Peyer's patch (tissue), 4 donors: ENCODE results near the gene ZNF710. TPM values are rescaled to one million over a fixed set of nuclear protein-coding genes. Genes with fewer than 3 reads are reported as not detected.
A peak's percentile ranks its signal among the peaks of the same experiment; 100 is the strongest.
"Not testable (repeated sequence)": the region's sequence is repeated elsewhere in the genome, so short reads cannot be mapped to it uniquely, and the experiment has no call there.

Experiments
- DNase-seq, 3 donors: peaks; one replicate each; pipeline ENCODE4 v3.0.0-alpha.2; 2017 to 2019
- H3K27ac ChIP-seq, 4 donors: fragments of 200-600 bp; sonication (generic); one replicate each; pipeline ENCODE4 v1.5.1; 2016 to 2019
- H3K27me3 ChIP-seq, 2 donors: fragments of 200-600 bp; sonication (generic); one replicate each; pipeline ENCODE4 v1.5.1; 2019
- H3K36me3 ChIP-seq, 3 donors: fragments of 200-600 bp; sonication (generic); one replicate each; pipeline ENCODE4 v1.5.1; 2016 to 2019
- H3K4me1 ChIP-seq, 4 donors: fragments of 200-600 bp; sonication (generic); one replicate each; pipeline ENCODE4 v1.5.1; 2016 to 2019
- H3K4me3 ChIP-seq, 4 donors: fragments of 200-600 bp; sonication (generic); 1 replicate in 3 of 4; 2 replicates in 1 of 4; pipeline ENCODE4 v1.5.1; 2016 to 2019; ENCODE audit warnings: mild to moderate bottlenecking in 1 of 4
- H3K9me3 ChIP-seq, 4 donors: fragments of 200-600 bp; sonication (generic); one replicate each; pipeline ENCODE4 v1.5.1; 2016 to 2019; ENCODE audit warnings: mild to moderate bottlenecking in 1 of 4
- POLR2A ChIP-seq, 2 donors: fragments of 450-650 bp; IDR thresholded peaks; one replicate each; pipeline ENCODE4 v1.5.1; 2017; ENCODE audit warnings: antibody characterized with exemption in 2 of 2, mild to moderate bottlenecking in 2 of 2, moderate library complexity in 2 of 2
- total RNA-seq, 4 donors: library from RNA; depleted of rRNA; stranded (reverse); fragments of >200 nt; gene quantifications; one replicate each; pipeline ENCODE4 v1.1.0, GENCODE V29; 2016
- TF ChIP-seq, protein P1 (sequence below), 6 experiments: fragments of 450-650 bp in 4 of 6; fragments of 200-600 bp in 2 of 6; sonication (generic) in 1 of 6; IDR thresholded peaks; one replicate each; pipeline ENCODE4 v1.5.1; 2017 to 2019; ENCODE audit warnings: antibody characterized with exemption in 6 of 6, mild to moderate bottlenecking in 3 of 6, moderate library complexity in 1 of 6

ZNF710 gene, protein sequence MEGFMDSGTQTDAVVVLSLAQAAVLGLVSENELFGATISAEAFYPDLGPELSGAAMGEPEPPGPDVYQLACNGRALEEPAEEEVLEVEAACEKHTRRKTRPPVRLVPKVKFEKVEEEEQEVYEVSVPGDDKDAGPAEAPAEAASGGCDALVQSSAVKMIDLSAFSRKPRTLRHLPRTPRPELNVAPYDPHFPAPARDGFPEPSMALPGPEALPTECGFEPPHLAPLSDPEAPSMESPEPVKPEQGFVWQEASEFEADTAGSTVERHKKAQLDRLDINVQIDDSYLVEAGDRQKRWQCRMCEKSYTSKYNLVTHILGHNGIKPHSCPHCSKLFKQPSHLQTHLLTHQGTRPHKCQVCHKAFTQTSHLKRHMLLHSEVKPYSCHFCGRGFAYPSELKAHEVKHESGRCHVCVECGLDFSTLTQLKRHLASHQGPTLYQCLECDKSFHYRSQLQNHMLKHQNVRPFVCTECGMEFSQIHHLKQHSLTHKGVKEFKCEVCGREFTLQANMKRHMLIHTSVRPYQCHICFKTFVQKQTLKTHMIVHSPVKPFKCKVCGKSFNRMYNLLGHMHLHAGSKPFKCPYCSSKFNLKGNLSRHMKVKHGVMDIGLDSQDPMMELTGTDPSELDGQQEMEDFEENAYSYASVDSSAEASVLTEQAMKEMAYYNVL
- total RNA-seq: 10 to 100 TPM; 19.8 to 31.3 (median 23.2) TPM

DNA sequence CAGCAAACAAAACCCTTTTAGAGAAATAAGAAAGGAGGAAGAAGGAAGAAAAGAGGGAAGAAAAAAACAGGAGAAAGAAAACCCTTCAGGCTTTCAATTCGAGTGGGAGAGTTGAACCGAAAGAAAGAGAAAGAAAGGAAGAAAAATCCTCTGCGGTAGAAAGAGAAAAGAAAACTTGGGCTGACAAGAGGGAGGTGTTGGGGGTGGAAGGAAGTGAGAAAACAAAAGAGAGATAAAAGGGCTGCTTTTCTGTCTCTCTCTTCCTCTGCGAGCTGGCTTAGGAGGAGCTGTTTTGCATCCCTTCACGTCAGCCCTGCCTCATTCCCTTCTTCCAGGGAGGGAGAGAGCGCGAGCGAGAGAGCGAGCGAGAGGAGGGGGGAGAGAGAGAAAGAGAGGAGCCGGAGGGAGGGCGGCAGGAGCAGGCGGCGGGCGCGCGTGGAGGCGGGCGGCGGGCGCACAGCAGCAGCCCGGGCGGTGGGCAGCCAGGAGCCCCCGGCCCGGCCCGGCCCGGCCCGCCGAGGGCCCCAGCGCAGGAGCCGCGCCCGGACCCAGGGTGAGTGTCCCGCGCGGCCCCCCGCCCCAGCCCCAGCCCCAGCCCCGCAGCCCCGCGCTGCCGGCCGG is at the start of gene ZNF710:
Gene ZNF710, plus strand, starts transcription at position 263 of the 621 bp plus-strand sequence. CDS start 65,814 bp downstream, outside the sequence.
- Histone ChIP-seq H3K27me3 (no peaks in the 10 kb centered on the region), H3K4me3 (peak within 1 kb of the TSS; percentile 64 to 94 (median 78)), H3K4me1 (peaks cover 0 to 39% (median 5%) of the 10 kb centered on the region in 4 donors), H3K36me3 (no peaks in the 10 kb centered on the region), H3K27ac (peak within 1 kb of the TSS; percentile 81 to 95 (median 88)), H3K9me3 (no peaks in the 10 kb centered on the region)
- TF ChIP-seq, protein P1, sequence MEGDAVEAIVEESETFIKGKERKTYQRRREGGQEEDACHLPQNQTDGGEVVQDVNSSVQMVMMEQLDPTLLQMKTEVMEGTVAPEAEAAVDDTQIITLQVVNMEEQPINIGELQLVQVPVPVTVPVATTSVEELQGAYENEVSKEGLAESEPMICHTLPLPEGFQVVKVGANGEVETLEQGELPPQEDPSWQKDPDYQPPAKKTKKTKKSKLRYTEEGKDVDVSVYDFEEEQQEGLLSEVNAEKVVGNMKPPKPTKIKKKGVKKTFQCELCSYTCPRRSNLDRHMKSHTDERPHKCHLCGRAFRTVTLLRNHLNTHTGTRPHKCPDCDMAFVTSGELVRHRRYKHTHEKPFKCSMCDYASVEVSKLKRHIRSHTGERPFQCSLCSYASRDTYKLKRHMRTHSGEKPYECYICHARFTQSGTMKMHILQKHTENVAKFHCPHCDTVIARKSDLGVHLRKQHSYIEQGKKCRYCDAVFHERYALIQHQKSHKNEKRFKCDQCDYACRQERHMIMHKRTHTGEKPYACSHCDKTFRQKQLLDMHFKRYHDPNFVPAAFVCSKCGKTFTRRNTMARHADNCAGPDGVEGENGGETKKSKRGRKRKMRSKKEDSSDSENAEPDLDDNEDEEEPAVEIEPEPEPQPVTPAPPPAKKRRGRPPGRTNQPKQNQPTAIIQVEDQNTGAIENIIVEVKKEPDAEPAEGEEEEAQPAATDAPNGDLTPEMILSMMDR (IDR thresholded peaks at IDR 0.05): no peak
- no peak for TF ChIP-seq POLR2A (IDR thresholded peaks at IDR 0.05)
- peak; percentile 44 to 72 (median 64) for DNase-seq

DNA sequence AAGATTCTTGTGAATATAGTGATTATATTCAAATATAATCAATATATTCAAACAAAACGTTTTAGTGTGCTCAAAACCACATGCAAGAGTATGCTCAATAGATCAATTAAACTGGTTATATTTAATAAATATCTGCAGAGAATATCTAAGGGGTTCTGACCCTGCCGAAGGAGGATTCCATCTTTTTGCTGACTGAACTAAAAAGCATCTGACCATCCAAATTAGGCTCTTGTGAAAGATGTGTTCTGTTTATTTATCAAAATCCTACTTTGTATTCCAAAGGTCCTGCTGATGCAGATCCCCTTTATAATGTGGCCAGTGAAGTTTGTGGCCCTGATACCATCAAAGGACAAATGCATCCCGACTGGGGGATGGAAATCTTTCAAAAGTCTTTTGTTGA is 46.6 kb upstream of the ZNF710 start:
- Histone ChIP-seq H3K4me3 (no peak overlapping the region), H3K4me1 (no peaks in the 10 kb centered on the region), H3K27ac (no peak overlapping the region), H3K27me3 (no peaks in the 10 kb centered on the region), H3K9me3 (no peaks in the 10 kb centered on the region), H3K36me3 (no peaks in the 10 kb centered on the region)
- TF ChIP-seq, protein P1 (IDR thresholded peaks at IDR 0.05): no peak
- TF ChIP-seq POLR2A (IDR thresholded peaks at IDR 0.05): no peak
- no peak for DNase-seq

DNA sequence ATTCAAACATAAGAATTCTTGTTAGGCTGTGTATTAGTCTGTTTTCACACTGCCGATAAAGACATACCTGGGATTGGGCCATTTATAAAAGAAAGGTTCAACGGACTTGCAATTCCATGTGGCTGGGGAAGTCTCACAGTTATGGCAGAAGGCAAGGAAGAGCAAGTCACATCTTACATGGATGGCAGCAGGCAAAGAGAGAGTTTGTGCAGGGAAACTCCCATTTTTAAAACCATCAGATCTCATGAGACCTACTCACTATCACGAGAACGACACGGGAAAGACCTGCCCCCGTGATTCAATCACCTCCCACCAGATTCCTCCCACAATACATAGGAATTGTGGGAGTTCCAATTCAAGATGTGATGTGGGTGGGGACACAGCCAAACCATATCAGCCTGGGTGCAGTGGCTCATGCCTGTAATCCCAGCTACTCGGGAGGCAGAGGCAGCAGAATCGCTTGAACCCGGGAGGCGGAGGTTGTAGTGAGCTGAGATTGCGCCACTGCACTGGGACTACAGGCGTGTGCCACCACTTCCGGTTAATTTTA is 45.6 kb upstream of the ZNF710 start:
- not testable (repeated sequence) for DNase-seq, H3K4me1 ChIP-seq, H3K27me3 ChIP-seq, H3K4me3 ChIP-seq, H3K36me3 ChIP-seq, H3K27ac ChIP-seq, H3K9me3 ChIP-seq

DNA sequence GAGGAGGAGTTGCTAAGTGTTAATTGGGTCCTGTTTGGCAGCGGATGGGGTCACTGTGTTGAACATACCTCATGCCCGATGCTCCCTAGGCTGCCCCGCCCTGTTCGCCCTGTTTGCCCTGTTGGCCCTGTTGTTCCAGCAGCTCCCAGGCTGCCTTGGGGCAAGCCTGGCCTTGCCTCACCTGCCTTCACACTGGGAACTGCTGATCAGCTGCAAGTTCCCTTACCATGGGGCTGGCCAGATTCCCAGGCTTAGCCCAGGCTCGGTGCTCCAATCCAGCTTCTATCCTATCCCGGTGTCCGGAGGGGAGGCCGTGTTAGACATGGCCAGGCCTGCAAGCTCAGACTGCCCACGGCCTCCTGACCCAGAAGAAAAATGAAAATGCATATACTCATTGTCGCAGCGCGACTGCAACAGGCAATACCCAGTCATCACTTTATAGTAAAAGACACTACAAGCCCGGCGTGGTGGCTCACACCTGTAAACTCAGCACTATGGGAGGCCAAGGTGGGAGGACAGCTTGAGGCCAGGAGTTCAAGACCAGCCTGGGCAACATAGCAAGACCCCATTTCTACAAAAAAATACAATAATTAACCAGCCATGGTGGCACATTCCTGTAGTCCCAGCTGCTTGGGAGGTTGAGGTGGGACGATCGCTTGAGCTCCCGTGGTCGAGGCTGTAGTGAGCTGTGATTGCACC is 42.9 kb upstream of the ZNF710 start:
- H3K4me1 ChIP-seq: no peaks in the 10 kb centered on the region
- H3K9me3 ChIP-seq: no peaks in the 10 kb centered on the region
- no peak overlapping the region for H3K4me3 ChIP-seq
- no peaks in the 10 kb centered on the region for H3K36me3 ChIP-seq
- TF ChIP-seq, protein P1 (IDR thresholded peaks at IDR 0.05): no peak
- no peak for TF ChIP-seq POLR2A (IDR thresholded peaks at IDR 0.05)
- peak in 2 of 3 donors; percentile 82 to 85 for DNase-seq
- peak overlapping the region in 2 of 4 donors; percentile 20 to 24 for H3K27ac ChIP-seq
- no peaks in the 10 kb centered on the region for H3K27me3 ChIP-seq

DNA sequence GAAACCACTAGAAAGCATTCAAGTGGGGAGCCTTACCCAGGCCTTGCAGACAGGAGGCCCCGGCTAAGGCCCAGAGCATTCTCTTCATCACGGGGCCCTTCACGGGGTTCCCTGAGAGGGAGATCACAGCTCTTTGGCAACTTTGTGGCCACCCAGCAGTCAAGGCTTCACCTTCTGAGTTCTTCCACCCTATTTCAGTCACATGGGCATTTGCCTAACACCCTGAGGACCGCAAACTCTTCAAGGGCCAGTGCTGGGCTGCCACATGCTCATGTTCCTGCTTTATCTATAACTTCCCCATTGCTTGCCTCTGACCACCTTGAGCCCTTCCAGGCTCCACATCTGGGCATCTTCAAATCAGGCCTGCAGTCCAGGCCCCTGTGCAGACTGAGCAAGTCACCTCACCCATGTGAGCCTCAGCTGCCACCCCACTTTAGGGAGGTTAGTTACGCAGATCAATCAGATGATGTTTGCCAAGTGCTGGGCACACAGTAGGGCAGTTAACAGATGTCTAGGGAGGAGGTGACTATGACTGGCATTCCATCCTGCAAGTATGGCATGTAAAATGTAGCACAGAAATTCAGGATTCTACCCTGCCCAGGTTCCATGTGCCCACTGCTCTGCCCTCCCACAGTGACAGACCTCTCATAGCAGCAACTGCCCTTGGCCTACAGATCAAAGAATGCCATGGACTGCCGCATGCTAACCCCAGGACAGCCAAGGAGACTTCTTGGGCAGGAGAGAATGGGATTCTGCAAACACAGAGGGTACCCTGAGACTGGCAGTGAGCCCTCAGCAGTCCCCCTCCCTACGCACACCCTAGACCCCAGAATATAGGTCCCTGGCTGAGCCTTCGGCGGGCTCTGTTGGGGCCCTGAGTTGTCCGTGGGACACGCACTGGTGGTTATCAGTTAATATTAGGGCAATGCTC is 37.6 kb upstream of the ZNF710 start:
- TF ChIP-seq POLR2A (IDR thresholded peaks at IDR 0.05): no peak
- TF ChIP-seq, protein P1 (IDR thresholded peaks at IDR 0.05): no peak
- H3K27ac ChIP-seq: no peak overlapping the region
- H3K4me1 ChIP-seq: no peaks in the 10 kb centered on the region
- DNase-seq: no peak
- H3K36me3 ChIP-seq: no peaks in the 10 kb centered on the region
- H3K9me3 ChIP-seq: no peaks in the 10 kb centered on the region
- H3K4me3 ChIP-seq: no peak overlapping the region
- no peaks in the 10 kb centered on the region for H3K27me3 ChIP-seq
